Keratinocyte (primary cell): Measurements from ENCODE around the gene HTR2C. TPM values are rescaled to one million over a fixed set of nuclear protein-coding genes. Genes with fewer than 3 reads are reported as not detected.

Source experiments
- DNase-seq: peaks from one replicate; pipeline ENCODE4 v3.0.0-alpha.2; 2011; ENCODE audit warnings: low read depth, missing footprints, low spot score
- FAIRE-seq: peaks from 2 replicates; lab custom pipeline; 2011; peaks lifted over from hg19 to GRCh38; lab: Jason Lieb, UNC
- H2AFZ ChIP-seq: 2 replicates; pipeline ENCODE4 v1.6.0; 2012; ENCODE audit warnings: low read length, control low read depth, inconsistent platforms; ENCODE audit not compliant: control insufficient read depth
- H3K27ac ChIP-seq: 2 replicates; pipeline ENCODE4 v1.5.1; 2011; ENCODE audit warnings: low read length; ENCODE audit not compliant: control insufficient read depth, insufficient read depth
- H3K27me3 ChIP-seq: 3 replicates; pipeline ENCODE4 v1.6.0; 2011; ENCODE audit warnings: low read length; ENCODE audit not compliant: control insufficient read depth, insufficient read depth; ENCODE audit errors: extremely low read depth
- H3K36me3 ChIP-seq, 2 experiments: 2 replicates in 1 of 2; 3 replicates in 1 of 2; pipeline ENCODE4 v1.5.1; 2011; ENCODE audit warnings: low read length in 2 of 2, mild to moderate bottlenecking in 1 of 2; ENCODE audit not compliant: control insufficient read depth in 2 of 2, insufficient read depth in 2 of 2; ENCODE audit errors: extremely low read depth in 1 of 2
- H3K4me1 ChIP-seq: 3 replicates; pipeline ENCODE4 v1.5.1; 2011; ENCODE audit warnings: low read length; ENCODE audit not compliant: control insufficient read depth, insufficient read depth; ENCODE audit errors: extremely low read depth
- H3K4me2 ChIP-seq: 3 replicates; pipeline ENCODE4 v1.6.0; 2011; ENCODE audit warnings: low read depth, low read length; ENCODE audit not compliant: control insufficient read depth, insufficient read depth; ENCODE audit errors: extremely low read depth
- H3K4me3 ChIP-seq, 3 experiments: fragments of 200-600 bp in 1 of 3; sonication (generic) in 1 of 3; 2 replicates in 2 of 3; 3 replicates in 1 of 3; pipeline ENCODE4 v1.5.1; 2011 to 2016; ENCODE audit warnings: low read length in 3 of 3, mild to moderate bottlenecking in 3 of 3, control low read depth in 2 of 3, inconsistent platforms in 1 of 3, low read depth in 1 of 3, mixed read lengths in 1 of 3, mixed run types in 1 of 3, moderate library complexity in 1 of 3; ENCODE audit not compliant: control insufficient read depth in 2 of 3, insufficient read depth in 2 of 3; ENCODE audit errors: extremely low read depth in 1 of 3
- H3K79me2 ChIP-seq: 2 replicates; pipeline ENCODE4 v1.6.0; 2012; ENCODE audit warnings: low read length; ENCODE audit not compliant: control insufficient read depth, insufficient read depth
- H3K9ac ChIP-seq: 3 replicates; pipeline ENCODE4 v1.6.0; 2011; ENCODE audit warnings: low read length; ENCODE audit not compliant: control insufficient read depth, insufficient read depth; ENCODE audit errors: extremely low read depth
- H3K9me1 ChIP-seq: 3 replicates; pipeline ENCODE4 v1.6.0; 2011; ENCODE audit warnings: low read length; ENCODE audit not compliant: control insufficient read depth, insufficient read depth; ENCODE audit errors: extremely low read depth
- H3K9me3 ChIP-seq: 2 replicates; pipeline ENCODE4 v1.5.1; 2012; ENCODE audit warnings: low read depth, low read length; ENCODE audit not compliant: control insufficient read depth
- H4K20me1 ChIP-seq: 3 replicates; pipeline ENCODE4 v1.6.0; 2011; ENCODE audit warnings: low read length; ENCODE audit not compliant: control insufficient read depth, insufficient read depth; ENCODE audit errors: extremely low read depth
- CTCF ChIP-seq, 3 experiments: IDR thresholded peaks in 1 of 3; conservative IDR thresholded peaks in 1 of 3; optimal IDR thresholded peaks in 1 of 3; 2 replicates in 2 of 3; 3 replicates in 1 of 3; pipeline versions ENCODE3 to v1.5.1; 2011; ENCODE audit warnings: low read length in 3 of 3, mild to moderate bottlenecking in 3 of 3, moderate library complexity in 2 of 3, control low read depth in 1 of 3, inconsistent platforms in 1 of 3; ENCODE audit not compliant: insufficient read depth in 2 of 3; ENCODE audit errors: extremely low read depth in 1 of 3
- EZH2 ChIP-seq: IDR thresholded peaks from one replicate; pipeline ENCODE4 v1.6.1; 2012; ENCODE audit warnings: inconsistent platforms, mild to moderate bottlenecking, low read length, moderate library complexity
- dilution Hi-C: fragments of 300-500 bp; cut with MboI; formaldehyde crosslinking; loops from one replicate; pipeline ENCODE4 v1.7.0; 2020; ENCODE audit warnings: low sequenced_read_pairs; ENCODE audit not compliant: extremely low pct_ligation_motif_present
- polyA plus RNA-seq, 5 experiments: library from polyadenylated mRNA; depleted of rRNA in 3 of 5; stranded (reverse) in 3 of 5; stranded (forward) in 1 of 5; unstranded in 1 of 5; fragments of >200 nt; gene quantifications; 1 replicate in 1 of 5; 2 replicates in 3 of 5; 3 replicates in 1 of 5; pipeline versions ENCODE4 v1.2.1 to v1.2.3, GENCODE V29; 2011 to 2012; ENCODE audit warnings: missing spikeins in 2 of 5, low read depth in 1 of 5, low replicate concordance in 1 of 5

The HTR2C gene
- polyA plus RNA-seq, 1 donor (not counting 4 experiments of a cell fraction or from before 2014, with no cell fraction given): not detected

GRCh38 chrX:114582698-114583395, 1.0 kb upstream of the HTR2C start:
- dilution Hi-C loops: no loop called here
- Histone ChIP-seq H4K20me1 (no peaks in the 10 kb centered on the region), H3K79me2 (no peaks in the 10 kb centered on the region), H3K36me3 (no peaks in the 10 kb centered on the region), H3K4me2 (no peak overlapping the region), H3K4me3 (no peak overlapping the region), H3K9me3 (peaks cover 4% of the 10 kb centered on the region), H3K27ac (no peak overlapping the region), H2AFZ (no peak overlapping the region), H3K4me1 (no peaks in the 10 kb centered on the region), H3K9me1 (no peaks in the 10 kb centered on the region), H3K27me3 (peaks cover 59% of the 10 kb centered on the region), H3K9ac (no peak overlapping the region)
- TF ChIP-seq EZH2 (no peak), CTCF (optimal IDR thresholded peaks at IDR 0.05 in 1 of 3, IDR thresholded peaks at IDR 0.05 in 1 of 3, conservative IDR thresholded peaks at IDR 0.05 in 1 of 3; ENCODE audit: extremely low read depth in 1 of 3, insufficient read depth in 2 of 3, low read length in 3 of 3) (no peak)
- no peak for DNase-seq
- FAIRE-seq: no peak

- TF ChIP-seq EZH2 (no peak), CTCF (optimal IDR thresholded peaks at IDR 0.05 in 1 of 3, IDR thresholded peaks at IDR 0.05 in 1 of 3, conservative IDR thresholded peaks at IDR 0.05 in 1 of 3; ENCODE audit: extremely low read depth in 1 of 3, insufficient read depth in 2 of 3, low read length in 3 of 3) (no peak)
- Histone ChIP-seq H3K27ac (no peak overlapping the region), H3K36me3 (no peaks in the 10 kb centered on the region), H4K20me1 (no peaks in the 10 kb centered on the region), H3K79me2 (no peaks in the 10 kb centered on the region), H3K27me3 (peaks cover 59% of the 10 kb centered on the region), H3K4me3 (no peak overlapping the region), H3K9ac (no peak overlapping the region), H3K4me1 (no peaks in the 10 kb centered on the region), H3K4me2 (no peak overlapping the region), H3K9me3 (peaks cover 4% of the 10 kb centered on the region), H3K9me1 (no peaks in the 10 kb centered on the region), H2AFZ (no peak overlapping the region)
- FAIRE-seq (no peak), DNase-seq (no peak)
- dilution Hi-C loops: no loop called here
Measured at GRCh38 chrX:114584375-114584943, 573 bp downstream of the HTR2C start.
